ENCODE results near the gene SH3GL2.

GRCh38 chr9:17775656-17776055 lies 196.8 kb downstream of the SH3GL2 start:
- TF ChIP-seq, protein P1, sequence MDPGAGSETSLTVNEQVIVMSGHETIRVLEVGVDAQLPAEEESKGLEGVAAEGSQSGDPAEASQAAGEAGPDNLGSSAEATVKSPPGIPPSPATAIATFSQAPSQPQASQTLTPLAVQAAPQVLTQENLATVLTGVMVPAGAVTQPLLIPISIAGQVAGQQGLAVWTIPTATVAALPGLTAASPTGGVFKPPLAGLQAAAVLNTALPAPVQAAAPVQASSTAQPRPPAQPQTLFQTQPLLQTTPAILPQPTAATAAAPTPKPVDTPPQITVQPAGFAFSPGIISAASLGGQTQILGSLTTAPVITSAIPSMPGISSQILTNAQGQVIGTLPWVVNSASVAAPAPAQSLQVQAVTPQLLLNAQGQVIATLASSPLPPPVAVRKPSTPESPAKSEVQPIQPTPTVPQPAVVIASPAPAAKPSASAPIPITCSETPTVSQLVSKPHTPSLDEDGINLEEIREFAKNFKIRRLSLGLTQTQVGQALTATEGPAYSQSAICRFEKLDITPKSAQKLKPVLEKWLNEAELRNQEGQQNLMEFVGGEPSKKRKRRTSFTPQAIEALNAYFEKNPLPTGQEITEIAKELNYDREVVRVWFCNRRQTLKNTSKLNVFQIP (CRISPR knock-in tag; IDR thresholded peaks at IDR 0.05; ENCODE audit: borderline replicate concordance, low read depth): no peak
- no peak for TF ChIP-seq ZFP30 (CRISPR knock-in tag; IDR thresholded peaks at IDR 0.05)
- no peak for TF ChIP-seq CSDC2 (CRISPR knock-in tag; IDR thresholded peaks at IDR 0.05)
- no peak for TF ChIP-seq ISL1 (CRISPR knock-in tag; IDR thresholded peaks at IDR 0.05)
- no peak for TF ChIP-seq RARB (CRISPR knock-in tag; IDR thresholded peaks at IDR 0.05)
- TF ChIP-seq, protein P2, sequence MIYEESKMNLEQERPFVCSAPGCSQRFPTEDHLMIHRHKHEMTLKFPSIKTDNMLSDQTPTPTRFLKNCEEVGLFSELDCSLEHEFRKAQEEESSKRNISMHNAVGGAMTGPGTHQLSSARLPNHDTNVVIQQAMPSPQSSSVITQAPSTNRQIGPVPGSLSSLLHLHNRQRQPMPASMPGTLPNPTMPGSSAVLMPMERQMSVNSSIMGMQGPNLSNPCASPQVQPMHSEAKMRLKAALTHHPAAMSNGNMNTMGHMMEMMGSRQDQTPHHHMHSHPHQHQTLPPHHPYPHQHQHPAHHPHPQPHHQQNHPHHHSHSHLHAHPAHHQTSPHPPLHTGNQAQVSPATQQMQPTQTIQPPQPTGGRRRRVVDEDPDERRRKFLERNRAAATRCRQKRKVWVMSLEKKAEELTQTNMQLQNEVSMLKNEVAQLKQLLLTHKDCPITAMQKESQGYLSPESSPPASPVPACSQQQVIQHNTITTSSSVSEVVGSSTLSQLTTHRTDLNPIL (CRISPR knock-in tag; IDR thresholded peaks at IDR 0.05; ENCODE audit: low read depth): no peak
- no peak for TF ChIP-seq ARNTL (CRISPR knock-in tag; IDR thresholded peaks at IDR 0.05; ENCODE audit: borderline replicate concordance, low read depth)
- TF ChIP-seq ZNF8 (CRISPR knock-in tag; IDR thresholded peaks at IDR 0.05): no peak
- TF ChIP-seq, protein P3, sequence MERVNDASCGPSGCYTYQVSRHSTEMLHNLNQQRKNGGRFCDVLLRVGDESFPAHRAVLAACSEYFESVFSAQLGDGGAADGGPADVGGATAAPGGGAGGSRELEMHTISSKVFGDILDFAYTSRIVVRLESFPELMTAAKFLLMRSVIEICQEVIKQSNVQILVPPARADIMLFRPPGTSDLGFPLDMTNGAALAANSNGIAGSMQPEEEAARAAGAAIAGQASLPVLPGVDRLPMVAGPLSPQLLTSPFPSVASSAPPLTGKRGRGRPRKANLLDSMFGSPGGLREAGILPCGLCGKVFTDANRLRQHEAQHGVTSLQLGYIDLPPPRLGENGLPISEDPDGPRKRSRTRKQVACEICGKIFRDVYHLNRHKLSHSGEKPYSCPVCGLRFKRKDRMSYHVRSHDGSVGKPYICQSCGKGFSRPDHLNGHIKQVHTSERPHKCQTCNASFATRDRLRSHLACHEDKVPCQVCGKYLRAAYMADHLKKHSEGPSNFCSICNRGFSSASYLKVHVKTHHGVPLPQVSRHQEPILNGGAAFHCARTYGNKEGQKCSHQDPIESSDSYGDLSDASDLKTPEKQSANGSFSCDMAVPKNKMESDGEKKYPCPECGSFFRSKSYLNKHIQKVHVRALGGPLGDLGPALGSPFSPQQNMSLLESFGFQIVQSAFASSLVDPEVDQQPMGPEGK (CRISPR knock-in tag; IDR thresholded peaks at IDR 0.05; ENCODE audit: borderline replicate concordance): no peak
- TF ChIP-seq ZNF565 (CRISPR knock-in tag; conservative IDR thresholded peaks at IDR 0.05; ENCODE audit: low read depth): no peak
- TF ChIP-seq GLIS3 (CRISPR knock-in tag; IDR thresholded peaks at IDR 0.05): no peak
- no peak for TF ChIP-seq ZFP3 (CRISPR knock-in tag; IDR thresholded peaks at IDR 0.05)
